Measurements from ENCODE around the gene NDUFS7. TPM values are rescaled to one million over a fixed set of nuclear protein-coding genes. Genes with fewer than 3 reads are reported as not detected.

Gene NDUFS7
- total RNA-seq, 1 experiment from 2014 or later = 60.3 TPM

- Mint-ChIP-seq H3K4me1 (ENCODE audit: low read depth, unreplicated experiment) (no peaks in the 10 kb centered on the region), H3K4me3 (ENCODE audit: low read depth, unreplicated experiment) (no peak overlapping the region), H3K27me3 (ENCODE audit: unreplicated experiment) (no peaks in the 10 kb centered on the region), H3K36me3 (ENCODE audit: insufficient read depth, unreplicated experiment) (peaks cover 56% of the 10 kb centered on the region), H3K27ac (ENCODE audit: unreplicated experiment) (no peak overlapping the region), H3K9me3 (ENCODE audit: low read depth, unreplicated experiment) (no peaks in the 10 kb centered on the region)
- CTCF ChIA-PET = no interaction called here
- intact Hi-C loops (cut with micrococcal nuclease; ENCODE audit: unreplicated experiment) = no loop called here
- no peak for DNase-seq
- no peak for TF ChIP-seq CTCF (IDR thresholded peaks at IDR 0.05; ENCODE audit: unreplicated experiment)
- no TSS peak for BruUV-seq (replicated peaks)
Measured at GRCh38 chr19:1420590-1420989, 36.9 kb downstream of the NDUFS7 start.

- no peak for DNase-seq
- Mint-ChIP-seq H3K4me3 (ENCODE audit: low read depth, unreplicated experiment) (no peak overlapping the region), H3K9me3 (ENCODE audit: low read depth, unreplicated experiment) (no peaks in the 10 kb centered on the region), H3K4me1 (ENCODE audit: low read depth, unreplicated experiment) (no peaks in the 10 kb centered on the region), H3K27ac (ENCODE audit: unreplicated experiment) (no peak overlapping the region), H3K36me3 (ENCODE audit: insufficient read depth, unreplicated experiment) (peaks cover 55% of the 10 kb centered on the region), H3K27me3 (ENCODE audit: unreplicated experiment) (no peaks in the 10 kb centered on the region)
- no peak for TF ChIP-seq CTCF (IDR thresholded peaks at IDR 0.05; ENCODE audit: unreplicated experiment)
- CTCF ChIA-PET = no interaction called here
- no TSS peak for BruUV-seq (replicated peaks)
- intact Hi-C loops (cut with micrococcal nuclease; ENCODE audit: unreplicated experiment) = no loop called here
Measured at GRCh38 chr19:1421218-1421957, 37.7 kb downstream of the NDUFS7 start.

- TF ChIP-seq CTCF (IDR thresholded peaks at IDR 0.05; ENCODE audit: unreplicated experiment) = no peak
- DNase-seq = no peak
- Mint-ChIP-seq H3K27me3 (ENCODE audit: unreplicated experiment) (no peaks in the 10 kb centered on the region), H3K36me3 (ENCODE audit: insufficient read depth, unreplicated experiment) (peaks cover 56% of the 10 kb centered on the region), H3K27ac (ENCODE audit: unreplicated experiment) (no peak overlapping the region), H3K4me3 (ENCODE audit: low read depth, unreplicated experiment) (no peak overlapping the region), H3K9me3 (ENCODE audit: low read depth, unreplicated experiment) (no peaks in the 10 kb centered on the region), H3K4me1 (ENCODE audit: low read depth, unreplicated experiment) (no peaks in the 10 kb centered on the region)
- intact Hi-C loops (cut with micrococcal nuclease; ENCODE audit: unreplicated experiment) = no loop called here
- CTCF ChIA-PET = no interaction called here
- no TSS peak for BruUV-seq (replicated peaks)
Measured at GRCh38 chr19:1421958-1422305, 38.2 kb downstream of the NDUFS7 start.

GRCh38 chr19:1422360-1422759 lies 38.7 kb downstream of the NDUFS7 start:
- BruUV-seq (replicated peaks) = no TSS peak
- Mint-ChIP-seq H3K36me3 (ENCODE audit: insufficient read depth, unreplicated experiment) (peaks cover 57% of the 10 kb centered on the region), H3K27me3 (ENCODE audit: unreplicated experiment) (no peaks in the 10 kb centered on the region), H3K4me1 (ENCODE audit: low read depth, unreplicated experiment) (no peaks in the 10 kb centered on the region), H3K9me3 (ENCODE audit: low read depth, unreplicated experiment) (no peaks in the 10 kb centered on the region), H3K27ac (ENCODE audit: unreplicated experiment) (no peak overlapping the region), H3K4me3 (ENCODE audit: low read depth, unreplicated experiment) (no peak overlapping the region)
- no peak for DNase-seq
- no peak for TF ChIP-seq CTCF (IDR thresholded peaks at IDR 0.05; ENCODE audit: unreplicated experiment)
- CTCF ChIA-PET = no interaction called here
- intact Hi-C loops (cut with micrococcal nuclease; ENCODE audit: unreplicated experiment) = no loop called here

Data from Calu3 (cell line).